A673 (cell line): ENCODE measurements around the gene EMC6. TPM values are rescaled to one million over a fixed set of nuclear protein-coding genes. Genes with fewer than 3 reads are reported as not detected.

Experiments
- BruUV-seq: library from RNA; stranded (reverse); fragments of 400-500 nt; replicated peaks from 2 replicates; lab custom pipeline; 2021; lab: Mats Ljungman, UMichigan
- CTCF ChIA-PET: fragments of 300-600 bp; sonication (Branson Sonifier 250); formaldehyde crosslinking; loops from one replicate; lab custom pipeline; 2022; ENCODE audit warnings: antibody characterized with exemption; lab: Charles Lee
- POLR2A ChIA-PET: fragments of 300-600 bp; sonication (Branson Sonifier 250); formaldehyde crosslinking; loops from one replicate; lab custom pipeline; 2022; ENCODE audit warnings: antibody characterized with exemption; ENCODE audit not compliant: low non-redundant PET; lab: Charles Lee
- DNase-seq: peaks from one replicate; pipeline ENCODE4 v3.0.0-alpha.2; 2015; ENCODE audit warnings: low spot score
- H3K27ac ChIP-seq: fragments of 200-600 bp; sonication (generic); 2 replicates; pipeline ENCODE4 v1.5.1; 2016; ENCODE audit warnings: mixed run types, low read depth, mild to moderate bottlenecking, mixed read lengths, antibody characterized with exemption, low read length; ENCODE audit not compliant: poor library complexity, severe bottlenecking
- H3K27me3 ChIP-seq: fragments of 200-600 bp; sonication (generic); replicated peaks from 2 replicates; pipeline ENCODE4 v1.6.1; 2017; ENCODE audit warnings: mixed run types, low read depth, mild to moderate bottlenecking, mixed read lengths, antibody characterized with exemption, low read length; ENCODE audit not compliant: insufficient read depth, poor library complexity
- H3K36me3 ChIP-seq: fragments of 200-600 bp; sonication (generic); 2 replicates; pipeline ENCODE4 v1.6.1; 2016; ENCODE audit warnings: mixed run types, mild to moderate bottlenecking, mixed read lengths, antibody characterized with exemption, low read length; ENCODE audit not compliant: insufficient read depth, poor library complexity, severe bottlenecking
- H3K4me1 ChIP-seq: fragments of 200-600 bp; sonication (generic); 2 replicates; pipeline ENCODE4 v1.6.1; 2017; ENCODE audit warnings: mixed run types, mild to moderate bottlenecking, mixed read lengths, antibody characterized with exemption, low read length; ENCODE audit not compliant: insufficient read depth, poor library complexity, severe bottlenecking
- H3K4me3 ChIP-seq: fragments of 200-600 bp; sonication (generic); 2 replicates; pipeline ENCODE4 v1.5.1; 2016; ENCODE audit warnings: low read depth, mixed run types, mild to moderate bottlenecking, mixed read lengths, low read length; ENCODE audit not compliant: poor library complexity, severe bottlenecking
- H3K9me3 ChIP-seq: fragments of 200-600 bp; sonication (generic); 2 replicates; pipeline ENCODE4 v1.6.1; 2016; ENCODE audit warnings: mixed run types, low read depth, mild to moderate bottlenecking, mixed read lengths, antibody characterized with exemption, low read length; ENCODE audit not compliant: poor library complexity, severe bottlenecking
- EZH2 ChIP-seq: fragments of 200-600 bp; sonication (generic); IDR thresholded peaks from 2 replicates; pipeline ENCODE4 v1.6.1; 2017; ENCODE audit warnings: borderline replicate concordance, low read depth, mild to moderate bottlenecking, mixed read lengths, antibody characterized with exemption, low read length; ENCODE audit not compliant: poor library complexity, severe bottlenecking
- intact Hi-C: fragments of 100-400 bp; cut with micrococcal nuclease; formaldehyde crosslinking; loops from one replicate; pipeline ENCODE4 v1.10.0; 2022; ENCODE audit not compliant: unreplicated experiment
- total RNA-seq: library from RNA; stranded (reverse); gene quantifications from 2 replicates; pipeline ENCODE4 v1.2.3, GENCODE V29; 2021
- TF ChIP-seq, protein P1 (sequence below): fragments of 300-800, 200-600 bp; sonication (generic); conservative IDR thresholded peaks from 2 replicates; pipeline ENCODE4 v1.5.1; 2017; ENCODE audit warnings: low read depth, mild to moderate bottlenecking, antibody characterized with exemption, low read length, moderate library complexity, mixed read lengths

The EMC6 gene
- total RNA-seq, 1 experiment from 2014 or later = 70.9 TPM

DNA sequence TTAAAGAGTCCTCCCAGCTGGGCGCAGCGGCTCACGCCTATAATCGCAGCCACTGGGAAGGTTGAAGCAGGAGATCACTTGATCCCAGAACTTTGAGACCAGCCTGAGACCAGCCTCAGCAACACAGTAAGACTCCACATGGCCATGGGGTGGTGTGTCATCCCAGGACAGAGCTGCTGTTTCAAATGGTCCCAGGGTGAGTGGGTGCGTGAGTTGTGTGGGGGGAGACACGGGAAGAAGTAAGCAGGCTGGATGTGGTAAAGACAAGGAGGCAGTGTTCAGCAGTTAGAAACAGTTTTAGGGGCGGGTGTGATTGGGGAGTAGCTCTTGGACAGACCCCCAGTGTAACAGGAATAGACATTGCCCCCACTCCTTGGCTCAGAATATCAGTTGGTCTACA lies 36.3 kb upstream of the EMC6 start:
- TF ChIP-seq, protein P1, sequence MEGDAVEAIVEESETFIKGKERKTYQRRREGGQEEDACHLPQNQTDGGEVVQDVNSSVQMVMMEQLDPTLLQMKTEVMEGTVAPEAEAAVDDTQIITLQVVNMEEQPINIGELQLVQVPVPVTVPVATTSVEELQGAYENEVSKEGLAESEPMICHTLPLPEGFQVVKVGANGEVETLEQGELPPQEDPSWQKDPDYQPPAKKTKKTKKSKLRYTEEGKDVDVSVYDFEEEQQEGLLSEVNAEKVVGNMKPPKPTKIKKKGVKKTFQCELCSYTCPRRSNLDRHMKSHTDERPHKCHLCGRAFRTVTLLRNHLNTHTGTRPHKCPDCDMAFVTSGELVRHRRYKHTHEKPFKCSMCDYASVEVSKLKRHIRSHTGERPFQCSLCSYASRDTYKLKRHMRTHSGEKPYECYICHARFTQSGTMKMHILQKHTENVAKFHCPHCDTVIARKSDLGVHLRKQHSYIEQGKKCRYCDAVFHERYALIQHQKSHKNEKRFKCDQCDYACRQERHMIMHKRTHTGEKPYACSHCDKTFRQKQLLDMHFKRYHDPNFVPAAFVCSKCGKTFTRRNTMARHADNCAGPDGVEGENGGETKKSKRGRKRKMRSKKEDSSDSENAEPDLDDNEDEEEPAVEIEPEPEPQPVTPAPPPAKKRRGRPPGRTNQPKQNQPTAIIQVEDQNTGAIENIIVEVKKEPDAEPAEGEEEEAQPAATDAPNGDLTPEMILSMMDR = no peak
- TF ChIP-seq EZH2 = no peak
- H3K27ac ChIP-seq = no peak overlapping the region
- peaks cover 7% of the 10 kb centered on the region for H3K36me3 ChIP-seq
- intact Hi-C loops = no loop called here
- ChIA-PET POLR2A (no interaction called here), CTCF (no interaction called here)
- H3K9me3 ChIP-seq = no peaks in the 10 kb centered on the region
- BruUV-seq = no TSS peak
- no peaks in the 10 kb centered on the region for H3K27me3 ChIP-seq
- DNase-seq = no peak
- H3K4me1 ChIP-seq = no peaks in the 10 kb centered on the region
- no peak overlapping the region for H3K4me3 ChIP-seq

DNA sequence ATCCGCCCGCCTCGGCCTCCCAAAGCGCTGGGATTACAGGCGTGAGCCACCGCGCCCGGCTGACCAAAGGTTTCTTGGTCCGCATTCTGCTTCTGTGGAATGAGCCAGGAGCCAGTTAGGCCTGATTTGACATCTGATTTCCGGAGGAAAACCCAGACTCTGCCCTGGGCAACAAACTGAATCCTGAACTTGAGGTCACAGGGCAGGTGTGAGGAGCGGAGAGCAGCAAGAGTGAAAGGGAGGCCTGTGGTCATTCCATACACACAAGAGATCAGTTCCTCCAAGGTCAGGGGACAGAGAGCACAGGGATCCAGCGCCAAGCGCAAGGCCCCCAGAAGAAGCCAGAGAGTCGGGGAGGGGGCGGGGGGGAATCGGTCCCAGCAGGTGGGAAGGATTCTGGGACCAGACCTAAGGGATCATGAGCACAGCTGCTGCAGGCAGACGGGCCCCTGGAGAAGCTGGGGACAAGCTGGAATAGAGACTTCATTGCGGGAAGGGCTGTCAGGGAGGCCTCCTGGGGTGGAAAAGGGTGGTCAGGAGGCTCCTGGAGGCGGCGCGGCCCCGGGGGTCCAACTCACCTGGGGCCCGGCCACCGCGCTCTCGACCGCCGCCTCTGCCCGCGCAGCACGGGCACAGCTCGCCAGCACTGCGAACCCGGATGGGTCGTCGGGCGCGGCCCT lies 33.0 kb upstream of the EMC6 start:
- TF ChIP-seq EZH2 = no peak
- TF ChIP-seq, protein P1 = no peak
- Histone ChIP-seq H3K4me1 (no peaks in the 10 kb centered on the region), H3K9me3 (no peaks in the 10 kb centered on the region), H3K36me3 (no peaks in the 10 kb centered on the region), H3K4me3 (peak overlapping the region; percentile 94), H3K27me3 (no peaks in the 10 kb centered on the region), H3K27ac (peak overlapping the region; percentile 94)
- BruUV-seq = no TSS peak
- ChIA-PET POLR2A (interaction anchor here (0.6 kb wide), 1 partner anchor 596 kb away, joined by 8 read pairs; no protein-coding TSS in a partner anchor), CTCF (no interaction called here)
- no peak for DNase-seq
- intact Hi-C loops = no loop called here

DNA sequence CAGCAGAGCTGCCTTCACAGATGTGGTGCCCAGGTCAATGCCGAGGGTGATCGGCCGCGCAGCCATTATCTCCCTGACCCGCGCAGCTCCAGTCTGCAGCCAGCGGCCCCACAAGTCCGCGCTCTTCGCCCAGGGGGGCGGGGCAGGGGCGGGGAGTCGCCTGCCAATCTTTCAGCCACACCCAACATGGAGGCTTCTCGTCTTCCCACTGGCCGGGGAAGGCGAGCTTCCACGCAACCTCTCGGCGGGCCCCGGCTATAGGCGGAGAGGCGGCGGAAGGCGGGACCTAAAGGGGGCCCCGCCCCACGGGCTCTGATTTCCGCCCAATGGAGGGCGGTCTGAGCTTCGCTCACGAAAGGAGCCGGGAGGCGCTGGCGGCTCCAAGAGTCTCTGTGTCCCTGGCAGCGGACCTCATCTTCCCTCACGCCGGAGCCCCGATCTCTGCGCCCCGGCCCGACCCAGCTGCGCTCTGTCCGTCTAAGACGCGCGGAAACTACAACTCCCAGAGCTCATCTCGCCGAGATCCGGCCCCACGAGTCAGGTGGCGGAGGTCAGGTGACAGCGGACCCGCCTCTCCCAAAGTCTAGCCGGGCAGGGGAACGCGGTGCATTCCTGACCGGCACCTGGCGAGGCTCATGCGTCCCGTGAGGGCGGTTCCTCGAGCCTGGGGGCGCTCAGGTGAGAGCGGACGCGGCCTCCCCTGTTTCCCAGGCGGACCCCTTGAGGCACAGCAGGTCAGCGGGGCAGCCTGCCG lies 32.3 kb upstream of the EMC6 start, which contains the start of the genes CTNS and SHPK:
Gene CTNS (plus strand): TSS at position 607 of the 754 bp plus-strand sequence. CDS start 3,447 bp downstream, outside the sequence.
Gene SHPK (minus strand): TSS at position 97 of the 754 bp plus-strand sequence. CDS start 31 bp downstream, at position 66.
- peak within 1 kb of the TSS; percentile 94 for H3K4me3 ChIP-seq
- DNase-seq = peak; percentile 98
- TF ChIP-seq, protein P1 = no peak
- no peak for TF ChIP-seq EZH2
- H3K4me1 ChIP-seq = no peaks in the 10 kb centered on the region
- ChIA-PET POLR2A (interaction anchor here (0.6 kb wide), 2 partner anchors 28 to 597 kb away, joined by 3 to 8 read pairs; no protein-coding TSS in a partner anchor), CTCF (interaction anchor here (0.8 to 1.0 kb wide), 2 partner anchors 278 to 588 kb away, joined by 3 to 5 read pairs; no protein-coding TSS in a partner anchor)
- no peaks in the 10 kb centered on the region for H3K9me3 ChIP-seq
- intact Hi-C loops = no loop called here
- H3K36me3 ChIP-seq = no peaks in the 10 kb centered on the region
- BruUV-seq = no TSS peak
- H3K27me3 ChIP-seq = no peaks in the 10 kb centered on the region
- peak within 1 kb of the TSS; percentile 94 for H3K27ac ChIP-seq
